Glutamatergic neuron (in vitro differentiated cells): ENCODE results near the gene VPS16. TPM values are rescaled to one million over a fixed set of nuclear protein-coding genes. Genes with fewer than 3 reads are reported as not detected.

Experiments
- DNase-seq: peaks from one replicate; pipeline ENCODE4 v3.0.0; 2022
- H3K27ac Mint-ChIP-seq: one replicate; pipeline ENCODE4 v1.8.0; 2020; ENCODE audit warnings: mild to moderate bottlenecking, mixed read lengths, inconsistent platforms; ENCODE audit not compliant: unreplicated experiment
- H3K27me3 Mint-ChIP-seq: one replicate; pipeline ENCODE4 v1.8.0; 2020; ENCODE audit warnings: mild to moderate bottlenecking, moderate library complexity, mixed read lengths, inconsistent platforms; ENCODE audit not compliant: unreplicated experiment
- H3K36me3 Mint-ChIP-seq: one replicate; pipeline ENCODE4 v1.8.0; 2020; ENCODE audit warnings: mild to moderate bottlenecking, mixed read lengths, inconsistent platforms; ENCODE audit not compliant: unreplicated experiment
- H3K4me1 Mint-ChIP-seq: one replicate; pipeline ENCODE4 v1.8.0; 2020; ENCODE audit warnings: mild to moderate bottlenecking, low read depth, mixed read lengths, inconsistent platforms; ENCODE audit not compliant: unreplicated experiment
- H3K4me3 Mint-ChIP-seq: one replicate; pipeline ENCODE4 v1.8.0; 2020; ENCODE audit warnings: mild to moderate bottlenecking, mixed read lengths, inconsistent platforms; ENCODE audit not compliant: unreplicated experiment
- H3K9me3 Mint-ChIP-seq: one replicate; pipeline ENCODE4 v1.8.0; 2020; ENCODE audit warnings: mild to moderate bottlenecking, moderate library complexity, mixed read lengths, inconsistent platforms; ENCODE audit not compliant: unreplicated experiment
- CTCF ChIP-seq: fragments of 200-600 bp; sonication (generic); IDR thresholded peaks from one replicate; pipeline ENCODE4 v1.5.0; 2021; ENCODE audit not compliant: partially characterized antibody, unreplicated experiment
- total RNA-seq: library from RNA; stranded (reverse); fragmentation: NEBNext Ultra II Directional; extraction: Animal tissue kit (Norgen Biotek cat#: 25700); gene quantifications from one replicate; pipeline ENCODE4 v1.2.1, GENCODE V29; 2021; ENCODE audit not compliant: unreplicated experiment

Gene VPS16
- total RNA-seq, 1 donor from 2014 or later, result 46.3 TPM

GRCh38 chr20:2799271-2799670 is 41.3 kb upstream of the VPS16 start:
- peaks cover 3% of the 10 kb centered on the region for H3K9me3 Mint-ChIP-seq
- peaks cover 7% of the 10 kb centered on the region for H3K4me1 Mint-ChIP-seq
- H3K27me3 Mint-ChIP-seq, result peaks cover 26% of the 10 kb centered on the region
- peak overlapping the region; percentile 69 for H3K27ac Mint-ChIP-seq
- H3K4me3 Mint-ChIP-seq, result peak overlapping the region; percentile 91
- no peak for TF ChIP-seq CTCF
- peaks cover 5% of the 10 kb centered on the region for H3K36me3 Mint-ChIP-seq
- no peak for DNase-seq

GRCh38 chr20:2799688-2800520 is 40.6 kb upstream of the VPS16 start:
- peak; percentile 49 for DNase-seq
- H3K36me3 Mint-ChIP-seq, result peaks cover 5% of the 10 kb centered on the region
- H3K9me3 Mint-ChIP-seq, result peaks cover 3% of the 10 kb centered on the region
- peaks cover 7% of the 10 kb centered on the region for H3K4me1 Mint-ChIP-seq
- peaks cover 30% of the 10 kb centered on the region for H3K27me3 Mint-ChIP-seq
- H3K27ac Mint-ChIP-seq, result peak overlapping the region; percentile 69
- peak overlapping the region; percentile 91 for H3K4me3 Mint-ChIP-seq
- TF ChIP-seq CTCF, result no peak

- no peak for TF ChIP-seq CTCF
- H3K9me3 Mint-ChIP-seq, result peaks cover 3% of the 10 kb centered on the region
- peak; percentile 64 for DNase-seq
- H3K4me3 Mint-ChIP-seq, result peak within 1 kb of the TSS; percentile 91
- peaks cover 7% of the 10 kb centered on the region for H3K4me1 Mint-ChIP-seq
- H3K36me3 Mint-ChIP-seq, result peaks cover 5% of the 10 kb centered on the region
- H3K27me3 Mint-ChIP-seq, result peaks cover 30% of the 10 kb centered on the region
- peak within 1 kb of the TSS; percentile 69 for H3K27ac Mint-ChIP-seq
Observed at GRCh38 chr20:2800521-2801285, 39.8 kb upstream of the VPS16 start, which contains the start of gene CPXM1. TSS of gene CPXM1 (minus strand) at chr20:2800627. CDS start at chr20:2800572, 55 bp downstream.

- Mint-ChIP-seq H3K36me3 (peaks cover 5% of the 10 kb centered on the region), H3K4me3 (peak overlapping the region; percentile 85), H3K27me3 (peaks cover 34% of the 10 kb centered on the region), H3K9me3 (peaks cover 7% of the 10 kb centered on the region), H3K4me1 (peaks cover 7% of the 10 kb centered on the region), H3K27ac (no peak overlapping the region)
- TF ChIP-seq CTCF, result no peak
- DNase-seq, result no peak
Observed at GRCh38 chr20:2801286-2801728, 39.2 kb upstream of the VPS16 start.
